Lower lobe of right lung (tissue), 2 donors: ENCODE measurements around the gene SUPT16H. TPM values are rescaled to one million over a fixed set of nuclear protein-coding genes. Genes with fewer than 3 reads are reported as not detected.

ENCODE experiments used
- ATAC-seq, 2 donors: fragments of 200-7000 bp; cut with Tn5 transposase; one replicate each; pipeline ENCODE4 v1.9.1; 2020 to 2022; ENCODE audit warnings: mild to moderate bottlenecking in 2 of 2, moderate library complexity in 2 of 2
- DNase-seq: peaks from one replicate; pipeline ENCODE4 v3.0.0-alpha.2; 2020
- H3K27ac ChIP-seq: fragments of 200-600 bp; one replicate; pipeline ENCODE4 v1.8.0; 2022
- H3K27me3 ChIP-seq: fragments of 200-600 bp; one replicate; pipeline ENCODE4 v1.8.0; 2022; ENCODE audit warnings: low read depth
- H3K36me3 ChIP-seq: fragments of 200-600 bp; one replicate; pipeline ENCODE4 v1.8.0; 2022; ENCODE audit warnings: mild to moderate bottlenecking
- H3K4me1 ChIP-seq: fragments of 200-600 bp; one replicate; pipeline ENCODE4 v1.8.0; 2022
- H3K4me3 ChIP-seq: fragments of 200-600 bp; one replicate; pipeline ENCODE4 v1.8.0; 2022; ENCODE audit warnings: mild to moderate bottlenecking
- H3K9me3 ChIP-seq: fragments of 200-600 bp; one replicate; pipeline ENCODE4 v1.8.0; 2022
- intact Hi-C: fragments of 100-400 bp; cut with DNase I; formaldehyde crosslinking; loops from one replicate; pipeline ENCODE4 v1.11.0; 2022
- total RNA-seq: library from RNA; stranded (reverse); fragmentation: NEBNext Ultra II Directional; extraction: Animal tissue kit (Norgen Biotek cat#: 25700); gene quantifications from one replicate; pipeline ENCODE4 v1.2.1, GENCODE V29; 2021
- TF ChIP-seq, protein P1 (sequence below): fragments of 200-600 bp; IDR thresholded peaks from one replicate; pipeline ENCODE4 v1.8.0; 2022; ENCODE audit warnings: antibody characterized with exemption, mild to moderate bottlenecking
- donor health status: DM: no; HTN: yes; CAD: no; lungs with severe emphysema.

SUPT16H gene
- total RNA-seq, 1 donor from 2014 or later: 49.9 TPM

DNA sequence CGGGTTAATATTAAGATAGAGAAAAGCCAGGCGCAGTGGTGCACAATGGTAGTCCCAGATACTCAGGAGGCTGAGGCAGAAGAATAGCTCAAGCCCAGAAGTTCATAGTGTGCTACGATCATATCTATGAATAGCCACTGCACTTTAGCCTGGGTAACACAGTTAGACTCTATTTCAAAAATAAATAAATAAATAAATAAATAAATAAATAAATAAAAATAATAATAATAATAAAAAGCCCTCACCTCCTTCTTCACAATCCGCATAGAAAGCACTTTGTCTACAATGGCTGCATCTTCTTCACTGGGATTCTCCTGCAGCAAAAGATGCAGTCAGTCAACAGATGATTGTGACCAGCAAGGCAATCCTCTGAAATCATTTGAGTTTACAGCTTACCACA is 31.5 kb upstream of the SUPT16H start:
- H3K36me3 ChIP-seq: peaks cover 97% of the 10 kb centered on the region
- H3K4me1 ChIP-seq: no peaks in the 10 kb centered on the region
- DNase-seq (no peak), ATAC-seq (no peak)
- H3K27ac ChIP-seq: no peak overlapping the region
- H3K4me3 ChIP-seq: no peak overlapping the region
- no peaks in the 10 kb centered on the region for H3K27me3 ChIP-seq
- H3K9me3 ChIP-seq: no peaks in the 10 kb centered on the region
- TF ChIP-seq, protein P1, sequence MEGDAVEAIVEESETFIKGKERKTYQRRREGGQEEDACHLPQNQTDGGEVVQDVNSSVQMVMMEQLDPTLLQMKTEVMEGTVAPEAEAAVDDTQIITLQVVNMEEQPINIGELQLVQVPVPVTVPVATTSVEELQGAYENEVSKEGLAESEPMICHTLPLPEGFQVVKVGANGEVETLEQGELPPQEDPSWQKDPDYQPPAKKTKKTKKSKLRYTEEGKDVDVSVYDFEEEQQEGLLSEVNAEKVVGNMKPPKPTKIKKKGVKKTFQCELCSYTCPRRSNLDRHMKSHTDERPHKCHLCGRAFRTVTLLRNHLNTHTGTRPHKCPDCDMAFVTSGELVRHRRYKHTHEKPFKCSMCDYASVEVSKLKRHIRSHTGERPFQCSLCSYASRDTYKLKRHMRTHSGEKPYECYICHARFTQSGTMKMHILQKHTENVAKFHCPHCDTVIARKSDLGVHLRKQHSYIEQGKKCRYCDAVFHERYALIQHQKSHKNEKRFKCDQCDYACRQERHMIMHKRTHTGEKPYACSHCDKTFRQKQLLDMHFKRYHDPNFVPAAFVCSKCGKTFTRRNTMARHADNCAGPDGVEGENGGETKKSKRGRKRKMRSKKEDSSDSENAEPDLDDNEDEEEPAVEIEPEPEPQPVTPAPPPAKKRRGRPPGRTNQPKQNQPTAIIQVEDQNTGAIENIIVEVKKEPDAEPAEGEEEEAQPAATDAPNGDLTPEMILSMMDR: no peak
- intact Hi-C loops: no loop called here

- DNase-seq (no peak), ATAC-seq (no peak)
- H3K4me3 ChIP-seq: no peak overlapping the region
- H3K4me1 ChIP-seq: no peaks in the 10 kb centered on the region
- TF ChIP-seq, protein P1: no peak
- peaks cover 97% of the 10 kb centered on the region for H3K36me3 ChIP-seq
- H3K27me3 ChIP-seq: no peaks in the 10 kb centered on the region
- no peaks in the 10 kb centered on the region for H3K9me3 ChIP-seq
- intact Hi-C loops: no loop called here
- no peak overlapping the region for H3K27ac ChIP-seq
Measured at GRCh38 chr14:21414137-21414631, 30.4 kb upstream of the SUPT16H start.

- Histone ChIP-seq H3K36me3 (peaks cover 100% of the 10 kb centered on the region), H3K4me1 (no peaks in the 10 kb centered on the region), H3K4me3 (no peak overlapping the region), H3K27ac (no peak overlapping the region), H3K9me3 (no peaks in the 10 kb centered on the region), H3K27me3 (no peaks in the 10 kb centered on the region)
- TF ChIP-seq, protein P1: no peak
- intact Hi-C loops: no loop called here
- ATAC-seq: no peak
- no peak for DNase-seq
Measured at GRCh38 chr14:21408147-21408546, 24.3 kb upstream of the SUPT16H start.

- Histone ChIP-seq H3K27ac (no peak overlapping the region), H3K27me3 (no peaks in the 10 kb centered on the region), H3K36me3 (peaks cover 100% of the 10 kb centered on the region), H3K4me3 (no peak overlapping the region), H3K9me3 (no peaks in the 10 kb centered on the region), H3K4me1 (no peaks in the 10 kb centered on the region)
- TF ChIP-seq, protein P1: no peak
- ATAC-seq (no peak), DNase-seq (no peak)
- intact Hi-C loops: no loop called here
Measured at GRCh38 chr14:21406213-21406612, 22.4 kb upstream of the SUPT16H start.

DNA sequence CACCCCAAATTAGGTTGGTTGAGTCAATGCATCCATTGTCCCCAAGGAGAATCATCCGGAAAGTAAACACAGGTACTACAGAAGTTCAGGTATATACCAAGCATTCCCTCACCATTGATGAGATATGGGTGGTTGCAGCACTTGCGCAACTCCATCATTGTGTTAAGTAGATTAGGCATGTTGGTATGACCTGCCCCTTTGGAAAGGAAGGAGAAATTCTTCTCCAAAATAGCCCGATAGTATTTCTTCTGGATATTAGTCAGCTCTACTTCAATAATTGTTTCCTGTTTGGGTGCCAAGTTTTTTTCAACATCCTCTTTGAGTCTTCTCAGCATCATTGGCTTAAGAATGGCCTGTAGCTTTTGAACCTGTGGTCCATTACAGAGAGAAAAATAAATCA is 21.3 kb upstream of the SUPT16H start:
- ATAC-seq: no peak
- TF ChIP-seq, protein P1: no peak
- H3K27ac ChIP-seq: no peak overlapping the region
- no peaks in the 10 kb centered on the region for H3K4me1 ChIP-seq
- no peak for DNase-seq
- peaks cover 100% of the 10 kb centered on the region for H3K36me3 ChIP-seq
- intact Hi-C loops: no loop called here
- no peak overlapping the region for H3K4me3 ChIP-seq
- H3K27me3 ChIP-seq: no peaks in the 10 kb centered on the region
- no peaks in the 10 kb centered on the region for H3K9me3 ChIP-seq
